CD4-positive, alpha-beta T cell (primary cell): Measurements from ENCODE around the gene TSSC4. TPM values are rescaled to one million over a fixed set of nuclear protein-coding genes. Genes with fewer than 3 reads are reported as not detected.

Source experiments
- ATAC-seq: fragments of 200-7000 bp; cut with Tn5 transposase; one replicate; pipeline ENCODE4 v1.10.0; 2022; ENCODE audit warnings: mild to moderate bottlenecking; ENCODE audit not compliant: poor library complexity
- CTCF ChIA-PET: fragments of 350-600 bp; sonication (Branson Sonifier 250); formaldehyde crosslinking; loops from one replicate; lab custom pipeline; 2021; ENCODE audit warnings: antibody characterized with exemption, inconsistent platforms; lab: Charles Lee
- POLR2A ChIA-PET: fragments of 350-600 bp; sonication (Branson Sonifier 250); formaldehyde crosslinking; loops from one replicate; lab custom pipeline; 2021; ENCODE audit warnings: antibody characterized with exemption, inconsistent platforms; lab: Charles Lee
- DNase-seq, 14 experiments: peaks; one replicate each; pipeline ENCODE4 v3.0.0-alpha.2; 2013 to 2020; ENCODE audit warnings: mixed read lengths in 2 of 14
- H3K27ac ChIP-seq, 2 donors: one replicate each; pipeline versions ENCODE4 v1.5.1 to v1.7.0; 2013; ENCODE audit warnings: low read length in 2 of 2, low read depth in 1 of 2, mild to moderate bottlenecking in 1 of 2
- H3K27me3 ChIP-seq, 2 experiments: 1 replicate in 1 of 2; 2 replicates in 1 of 2; pipeline versions ENCODE4 v1.6.1 to v1.7.0; 2013; ENCODE audit warnings: low read length in 2 of 2, control low read depth in 1 of 2, mild to moderate bottlenecking in 1 of 2, moderate library complexity in 1 of 2; ENCODE audit not compliant: insufficient read depth in 2 of 2, control insufficient read depth in 1 of 2
- H3K36me3 ChIP-seq: one replicate; pipeline ENCODE4 v1.6.1; 2013; ENCODE audit warnings: low read length, control low read depth; ENCODE audit not compliant: insufficient read depth
- H3K4me1 ChIP-seq: one replicate; pipeline ENCODE4 v1.6.1; 2013; ENCODE audit warnings: low read length, control low read depth; ENCODE audit not compliant: insufficient read depth
- H3K4me3 ChIP-seq: one replicate; pipeline ENCODE4 v1.5.1; 2013; ENCODE audit warnings: mild to moderate bottlenecking, low read length, moderate library complexity
- H3K9me3 ChIP-seq, 2 experiments: 1 replicate in 1 of 2; 2 replicates in 1 of 2; pipeline versions ENCODE4 v1.6.1 to v1.7.0; 2013; ENCODE audit warnings: low read length in 2 of 2, mild to moderate bottlenecking in 2 of 2, control low read depth in 1 of 2, moderate library complexity in 1 of 2; ENCODE audit not compliant: control insufficient read depth in 1 of 2, insufficient read depth in 1 of 2
- H3K27ac Mint-ChIP-seq: one replicate; pipeline ENCODE4 v1.8.0; 2020; ENCODE audit warnings: mixed read lengths
- H3K27me3 Mint-ChIP-seq: one replicate; pipeline ENCODE4 v1.8.0; 2021; ENCODE audit warnings: mixed read lengths
- H3K36me3 Mint-ChIP-seq: one replicate; pipeline ENCODE4 v1.8.0; 2021; ENCODE audit warnings: low read depth, mixed read lengths
- H3K4me1 Mint-ChIP-seq: one replicate; pipeline ENCODE4 v1.8.0; 2021; ENCODE audit warnings: low read depth, mixed read lengths
- H3K4me3 Mint-ChIP-seq: one replicate; pipeline ENCODE4 v1.8.0; 2020; ENCODE audit warnings: mild to moderate bottlenecking, mixed read lengths
- H3K9me3 Mint-ChIP-seq: one replicate; pipeline ENCODE4 v1.8.0; 2020; ENCODE audit warnings: mixed read lengths
- intact Hi-C, 2 experiments: fragments of 100-400 bp; cut with DNase I in 1 of 2; cut with micrococcal nuclease in 1 of 2; formaldehyde crosslinking; loops; one replicate each; pipeline versions ENCODE4 v1.15.1 to v1.9.0; 2023 to 2025; cut with DNase I, micrococcal nuclease
- total RNA-seq, 174 experiments: library from RNA in 2 of 174; stranded (reverse) in 2 of 174; gene quantifications; one replicate each; pipeline ENCODE4 v1.2.3 and lab custom pipeline; 2021 to 2026
- TF ChIP-seq, protein P1 (sequence below): fragments of 200-600 bp; IDR thresholded peaks from one replicate; pipeline ENCODE4 v1.8.0; 2022; ENCODE audit warnings: antibody characterized with exemption, mild to moderate bottlenecking

TSSC4 gene
- total RNA-seq, 2 experiments from 2014 or later, result 47.5 to 50.0 TPM

DNA sequence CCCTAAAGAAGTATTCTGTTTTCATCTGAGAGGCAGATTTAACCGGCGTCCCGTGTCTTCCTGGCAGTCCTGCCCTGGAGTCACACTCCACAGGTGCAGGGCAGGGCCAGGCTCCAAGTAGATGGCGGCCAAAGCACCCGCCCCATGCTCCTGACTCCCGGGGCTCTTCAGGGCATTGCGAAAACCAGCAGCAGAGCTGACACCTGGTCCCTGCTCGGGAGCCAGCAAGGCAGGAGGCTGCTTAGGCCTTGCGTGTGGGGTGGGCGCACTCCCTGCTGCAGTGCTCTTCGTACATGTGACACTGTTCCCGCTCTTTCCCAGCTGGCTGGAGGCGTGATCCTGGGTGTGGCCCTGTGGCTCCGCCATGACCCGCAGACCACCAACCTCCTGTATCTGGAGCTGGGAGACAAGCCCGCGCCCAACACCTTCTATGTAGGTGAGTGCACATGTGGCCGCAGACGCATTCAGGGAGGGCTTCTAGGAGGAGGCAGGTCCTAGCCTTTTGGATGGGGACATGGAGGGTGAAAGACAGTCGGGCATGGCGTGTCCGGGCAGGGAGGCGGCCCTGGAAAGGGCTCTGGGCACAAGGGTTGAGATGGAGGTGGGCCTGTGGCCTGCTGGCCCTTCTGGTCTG is 10.3 kb upstream of the TSSC4 start:
- H3K36me3 ChIP-seq, result peaks cover 52% of the 10 kb centered on the region
- CTCF ChIA-PET, result no interaction called here
- H3K36me3 Mint-ChIP-seq, result peaks cover 19% of the 10 kb centered on the region
- no peaks in the 10 kb centered on the region for H3K27me3 Mint-ChIP-seq
- intact Hi-C loops, result loop anchor here in 1 of 2 experiments (10.0 kb wide), 1 partner anchor 535 kb away; the partner anchor contains the start of gene LSP1
- POLR2A ChIA-PET, result no interaction called here
- TF ChIP-seq, protein P1, sequence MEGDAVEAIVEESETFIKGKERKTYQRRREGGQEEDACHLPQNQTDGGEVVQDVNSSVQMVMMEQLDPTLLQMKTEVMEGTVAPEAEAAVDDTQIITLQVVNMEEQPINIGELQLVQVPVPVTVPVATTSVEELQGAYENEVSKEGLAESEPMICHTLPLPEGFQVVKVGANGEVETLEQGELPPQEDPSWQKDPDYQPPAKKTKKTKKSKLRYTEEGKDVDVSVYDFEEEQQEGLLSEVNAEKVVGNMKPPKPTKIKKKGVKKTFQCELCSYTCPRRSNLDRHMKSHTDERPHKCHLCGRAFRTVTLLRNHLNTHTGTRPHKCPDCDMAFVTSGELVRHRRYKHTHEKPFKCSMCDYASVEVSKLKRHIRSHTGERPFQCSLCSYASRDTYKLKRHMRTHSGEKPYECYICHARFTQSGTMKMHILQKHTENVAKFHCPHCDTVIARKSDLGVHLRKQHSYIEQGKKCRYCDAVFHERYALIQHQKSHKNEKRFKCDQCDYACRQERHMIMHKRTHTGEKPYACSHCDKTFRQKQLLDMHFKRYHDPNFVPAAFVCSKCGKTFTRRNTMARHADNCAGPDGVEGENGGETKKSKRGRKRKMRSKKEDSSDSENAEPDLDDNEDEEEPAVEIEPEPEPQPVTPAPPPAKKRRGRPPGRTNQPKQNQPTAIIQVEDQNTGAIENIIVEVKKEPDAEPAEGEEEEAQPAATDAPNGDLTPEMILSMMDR, result no peak
- H3K27ac Mint-ChIP-seq, result peak overlapping the region; percentile 79
- H3K9me3 Mint-ChIP-seq, result no peaks in the 10 kb centered on the region
- ATAC-seq (no peak), DNase-seq (no peak)
- H3K9me3 ChIP-seq, result no peaks in the 10 kb centered on the region
- H3K27ac ChIP-seq, result no peak overlapping the region
- H3K4me1 Mint-ChIP-seq, result peaks cover 38% of the 10 kb centered on the region
- no peak overlapping the region for H3K4me3 ChIP-seq
- H3K4me1 ChIP-seq, result peaks cover 69% of the 10 kb centered on the region
- H3K4me3 Mint-ChIP-seq, result peak overlapping the region; percentile 63
- H3K27me3 ChIP-seq, result no peaks in the 10 kb centered on the region

GRCh38 chr11:2390725-2391151 is 9.8 kb upstream of the TSSC4 start:
- H3K4me3 ChIP-seq, result no peak overlapping the region
- H3K27ac ChIP-seq, result no peak overlapping the region
- Mint-ChIP-seq H3K27ac (peak overlapping the region; percentile 79), H3K9me3 (no peaks in the 10 kb centered on the region), H3K4me1 (peaks cover 33% of the 10 kb centered on the region), H3K4me3 (peak overlapping the region; percentile 38), H3K36me3 (peaks cover 17% of the 10 kb centered on the region), H3K27me3 (no peaks in the 10 kb centered on the region)
- TF ChIP-seq, protein P1, result no peak
- ChIA-PET CTCF (no interaction called here), POLR2A (no interaction called here)
- ATAC-seq (no peak), DNase-seq (no peak)
- no peaks in the 10 kb centered on the region for H3K9me3 ChIP-seq
- peaks cover 64% of the 10 kb centered on the region for H3K4me1 ChIP-seq
- no peaks in the 10 kb centered on the region for H3K27me3 ChIP-seq
- H3K36me3 ChIP-seq, result peaks cover 57% of the 10 kb centered on the region
- intact Hi-C loops, result loop anchor here in 1 of 2 experiments (10.0 kb wide), 1 partner anchor 536 kb away; the partner anchor contains the start of gene LSP1

- Histone ChIP-seq H3K4me3 (no peak overlapping the region), H3K36me3 (peaks cover 63% of the 10 kb centered on the region), H3K4me1 (peaks cover 57% of the 10 kb centered on the region), H3K9me3 (no peaks in the 10 kb centered on the region), H3K27ac (no peak overlapping the region), H3K27me3 (no peaks in the 10 kb centered on the region)
- Mint-ChIP-seq H3K27me3 (no peaks in the 10 kb centered on the region), H3K4me1 (peaks cover 26% of the 10 kb centered on the region), H3K36me3 (peaks cover 12% of the 10 kb centered on the region), H3K4me3 (no peak overlapping the region), H3K9me3 (no peaks in the 10 kb centered on the region), H3K27ac (no peak overlapping the region)
- POLR2A ChIA-PET, result no interaction called here
- ATAC-seq, result no peak
- no peak for DNase-seq
- CTCF ChIA-PET, result no interaction called here
- intact Hi-C loops, result loop anchor here in 1 of 2 experiments (10.0 kb wide), 1 partner anchor 537 kb away; the partner anchor contains the start of gene LSP1
- TF ChIP-seq, protein P1, result no peak
Observed at GRCh38 chr11:2391181-2391975, 9.2 kb upstream of the TSSC4 start.
